ENCODE results near the gene IL4I1.

DNA sequence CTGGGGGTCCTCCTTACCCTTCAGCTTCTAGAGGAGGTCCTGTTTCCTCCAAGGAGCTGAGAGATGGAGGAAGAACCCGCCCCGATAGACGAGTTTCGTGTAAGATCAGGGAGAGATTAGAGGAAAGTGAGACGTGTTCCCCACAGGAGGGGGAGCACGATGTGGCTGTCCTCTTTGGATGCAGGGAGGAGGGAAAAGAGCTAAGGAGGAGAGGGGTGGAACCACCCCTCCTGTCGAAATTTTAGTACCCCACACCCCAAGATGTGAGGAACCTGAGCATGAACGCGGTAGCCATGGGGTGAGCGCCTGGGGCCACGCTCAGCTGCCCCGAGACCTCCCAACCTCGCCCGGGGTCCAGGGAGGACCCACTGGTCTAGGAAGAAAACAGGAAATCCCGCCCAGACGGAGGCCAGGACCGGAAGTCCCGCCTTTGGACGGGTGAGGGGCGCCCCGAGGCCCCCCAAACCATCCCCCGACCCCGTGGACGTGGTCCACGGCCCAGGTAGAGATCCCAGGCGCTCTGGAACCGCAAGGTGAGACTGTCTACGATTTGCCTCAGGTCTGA, 20.7 kb downstream of the IL4I1 start:
- TF ChIP-seq, protein P1, sequence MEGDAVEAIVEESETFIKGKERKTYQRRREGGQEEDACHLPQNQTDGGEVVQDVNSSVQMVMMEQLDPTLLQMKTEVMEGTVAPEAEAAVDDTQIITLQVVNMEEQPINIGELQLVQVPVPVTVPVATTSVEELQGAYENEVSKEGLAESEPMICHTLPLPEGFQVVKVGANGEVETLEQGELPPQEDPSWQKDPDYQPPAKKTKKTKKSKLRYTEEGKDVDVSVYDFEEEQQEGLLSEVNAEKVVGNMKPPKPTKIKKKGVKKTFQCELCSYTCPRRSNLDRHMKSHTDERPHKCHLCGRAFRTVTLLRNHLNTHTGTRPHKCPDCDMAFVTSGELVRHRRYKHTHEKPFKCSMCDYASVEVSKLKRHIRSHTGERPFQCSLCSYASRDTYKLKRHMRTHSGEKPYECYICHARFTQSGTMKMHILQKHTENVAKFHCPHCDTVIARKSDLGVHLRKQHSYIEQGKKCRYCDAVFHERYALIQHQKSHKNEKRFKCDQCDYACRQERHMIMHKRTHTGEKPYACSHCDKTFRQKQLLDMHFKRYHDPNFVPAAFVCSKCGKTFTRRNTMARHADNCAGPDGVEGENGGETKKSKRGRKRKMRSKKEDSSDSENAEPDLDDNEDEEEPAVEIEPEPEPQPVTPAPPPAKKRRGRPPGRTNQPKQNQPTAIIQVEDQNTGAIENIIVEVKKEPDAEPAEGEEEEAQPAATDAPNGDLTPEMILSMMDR (IDR thresholded peaks at IDR 0.05) = no peak
- no peak; the same call in 1 of the 2 replicates for TF ChIP-seq POLR2AphosphoS5 (IDR thresholded peaks at IDR 0.05; ENCODE audit: low read depth, low read length)

Measured in Panc1 (cell line).